ENCODE data around the gene SPI1.
"Not testable (repeated sequence)": the region's sequence is repeated elsewhere in the genome, so short reads cannot be mapped to it uniquely, and the experiment has no call there.

SPI1 gene

GRCh38 chr11:47316501-47316900 lies 61.8 kb downstream of the SPI1 start:
- DNase-seq = not testable (repeated sequence)

GRCh38 chr11:47314992-47315391 lies 63.4 kb downstream of the SPI1 start:
- no peak for DNase-seq

DNA sequence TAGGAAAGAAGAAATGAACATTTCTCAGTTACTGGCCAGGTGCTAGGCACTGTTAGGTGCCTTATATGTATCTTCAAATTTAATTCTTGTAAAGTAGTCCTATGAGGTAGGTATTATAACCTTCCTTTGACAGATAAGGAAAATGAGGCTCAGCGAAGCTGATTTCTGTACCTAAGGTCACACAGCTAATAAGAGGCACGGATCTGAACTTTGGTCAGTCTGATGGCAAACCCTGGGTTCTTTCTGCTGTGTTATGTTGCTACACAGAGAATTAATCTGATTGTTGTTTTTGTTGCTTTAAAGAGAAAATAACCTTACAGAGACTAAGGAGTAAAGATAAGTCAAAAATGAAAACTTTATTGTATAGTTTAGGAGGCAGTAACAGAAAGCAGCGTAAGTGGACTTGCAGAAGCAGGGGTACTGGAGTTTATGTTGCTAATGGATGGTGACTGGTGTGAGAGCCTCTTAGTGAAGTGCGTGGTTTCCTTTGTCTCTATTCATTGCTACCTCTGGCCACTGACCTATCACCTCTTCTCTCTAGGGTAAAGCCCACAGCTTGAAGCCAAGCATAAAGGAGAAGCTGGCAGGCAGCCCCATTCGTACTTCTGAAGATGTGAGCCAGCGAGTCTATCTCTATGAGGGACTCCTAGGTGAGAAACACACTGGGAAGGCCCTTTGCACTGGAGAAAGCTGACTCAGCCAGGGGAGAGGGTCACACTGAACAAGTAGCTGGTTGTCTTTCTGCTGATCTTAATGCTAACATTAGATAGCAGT lies 70.1 kb downstream of the SPI1 start:
- no peak for DNase-seq

DNA sequence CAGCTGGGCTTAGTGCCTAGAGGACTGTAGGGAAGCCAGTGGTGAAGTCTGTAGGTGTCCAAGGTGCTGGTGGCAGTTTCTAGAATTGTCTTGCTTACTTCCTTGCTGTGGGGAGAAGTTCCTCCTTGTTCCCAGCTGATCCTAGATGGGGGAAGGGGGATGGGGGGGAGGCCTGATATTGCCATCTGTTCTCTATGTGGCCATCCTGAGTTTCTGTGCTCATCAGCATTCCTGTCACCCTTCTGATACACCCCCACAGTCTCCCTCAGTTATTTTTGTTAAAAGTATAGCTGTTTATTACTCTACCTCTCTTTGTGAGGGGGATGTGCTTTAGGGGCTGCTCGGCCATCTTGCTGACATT lies 71.9 kb downstream of the SPI1 start:
- no peak for DNase-seq

DNA sequence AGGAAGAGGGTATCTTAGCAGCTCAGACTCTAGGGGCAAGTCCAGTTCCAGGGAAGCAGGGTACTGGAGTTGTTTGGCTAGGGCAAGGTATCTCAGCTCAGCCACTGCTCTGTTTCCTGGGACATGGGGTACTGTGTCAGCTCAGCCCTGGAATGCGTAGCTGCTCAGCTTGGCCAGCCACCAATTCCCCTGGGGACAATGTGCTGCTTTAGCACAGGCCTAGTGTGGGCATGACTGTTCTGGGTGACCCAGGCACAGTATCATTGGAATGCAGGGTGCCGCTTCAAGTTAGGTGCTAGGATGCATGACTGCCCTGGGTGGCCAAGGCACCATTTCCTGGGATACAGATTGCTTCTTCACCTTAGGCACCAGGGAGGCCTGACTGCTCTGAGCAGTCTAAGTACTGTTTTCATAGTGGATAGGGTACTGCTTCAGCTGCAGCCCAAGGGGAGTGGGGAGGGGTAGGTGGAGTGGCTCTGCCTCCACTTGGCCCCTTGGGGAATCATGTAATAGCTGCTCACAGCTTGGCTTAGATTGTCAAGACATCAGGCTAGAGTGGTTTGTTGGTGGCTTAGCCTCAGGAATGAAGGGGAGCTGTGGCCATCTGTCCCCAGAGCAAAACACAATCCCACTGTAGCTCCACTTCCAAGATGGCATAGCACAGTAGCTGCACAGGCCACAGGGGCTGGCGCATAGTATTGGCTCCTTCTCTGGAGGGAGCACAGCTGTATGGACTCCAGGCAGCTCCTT lies 72.4 kb downstream of the SPI1 start:
- no peak for DNase-seq

Data from activated CD8-positive, alpha-beta memory T cell treated with anti-CD3 and anti-CD28 coated beads for 24 hours (primary cell).